Colonic mucosa (tissue), 4 donors: ENCODE measurements around the gene DPH1. TPM values are rescaled to one million over a fixed set of nuclear protein-coding genes. Genes with fewer than 3 reads are reported as not detected.
A peak's percentile ranks its signal among the peaks of the same experiment; 100 is the strongest.

Experiments used
- DNase-seq: peaks from one replicate; pipeline ENCODE4 v3.0.0-alpha.2; 2020
- H3K27ac ChIP-seq: fragments of 200-600 bp; one replicate; pipeline ENCODE4 v1.8.0; 2021
- H3K27me3 ChIP-seq: fragments of 200-600 bp; one replicate; pipeline ENCODE4 v1.8.0; 2021
- H3K36me3 ChIP-seq: fragments of 200-600 bp; one replicate; pipeline ENCODE4 v1.8.0; 2021
- H3K4me1 ChIP-seq: fragments of 200-600 bp; one replicate; pipeline ENCODE4 v1.8.0; 2021; ENCODE audit warnings: mild to moderate bottlenecking
- H3K4me3 ChIP-seq: fragments of 200-600 bp; one replicate; pipeline ENCODE4 v1.8.0; 2021
- H3K9ac ChIP-seq, 2 donors: one replicate each; pipeline ENCODE4 v1.7.0; 2013; ENCODE audit warnings: control low read depth in 2 of 2, low read depth in 2 of 2, low read length in 2 of 2
- H3K9me3 ChIP-seq: fragments of 200-600 bp; one replicate; pipeline ENCODE4 v1.8.0; 2021
- intact Hi-C: fragments of 100-400 bp; cut with DNase I; formaldehyde crosslinking; loops from one replicate; pipeline ENCODE4 v1.14.1; 2022
- total RNA-seq, 2 donors: library from RNA; stranded (reverse); fragmentation: NEBNext Ultra II Directional in 1 of 2; extraction: Animal tissue kit (Norgen Biotek cat#: 25700) in 1 of 2; gene quantifications; one replicate each; pipeline ENCODE4 v1.2.1, GENCODE V29; 2021
- TF ChIP-seq, protein P1 (sequence below): fragments of 200-600 bp; IDR thresholded peaks from one replicate; pipeline ENCODE4 v1.8.0; 2022; ENCODE audit warnings: antibody characterized with exemption, mild to moderate bottlenecking
- donor health status: healthy.
- donor health status: DM: no; HTN: no; CAD: no.
- donor health status: DM: no; HTN: no; CAD: no.

The DPH1 gene
- total RNA-seq, 2 donors from 2014 or later, result 22.7 to 34.4 TPM

- H3K4me3 ChIP-seq, result peak within 1 kb of the TSS; percentile 50
- peaks cover 52% of the 10 kb centered on the region for H3K27me3 ChIP-seq
- H3K9me3 ChIP-seq, result no peaks in the 10 kb centered on the region
- DNase-seq, result peak; percentile 62
- intact Hi-C loops, result loop anchor here (5.0 kb wide), 1 partner anchor 118 kb away; no protein-coding TSS in a partner anchor
- H3K4me1 ChIP-seq, result peaks cover 7% of the 10 kb centered on the region
- H3K27ac ChIP-seq, result no peak within 1 kb of the TSS
- no peaks in the 10 kb centered on the region for H3K36me3 ChIP-seq
- H3K9ac ChIP-seq, result peak within 1 kb of the TSS in 1 of 2 donors; percentile 35
- TF ChIP-seq, protein P1, sequence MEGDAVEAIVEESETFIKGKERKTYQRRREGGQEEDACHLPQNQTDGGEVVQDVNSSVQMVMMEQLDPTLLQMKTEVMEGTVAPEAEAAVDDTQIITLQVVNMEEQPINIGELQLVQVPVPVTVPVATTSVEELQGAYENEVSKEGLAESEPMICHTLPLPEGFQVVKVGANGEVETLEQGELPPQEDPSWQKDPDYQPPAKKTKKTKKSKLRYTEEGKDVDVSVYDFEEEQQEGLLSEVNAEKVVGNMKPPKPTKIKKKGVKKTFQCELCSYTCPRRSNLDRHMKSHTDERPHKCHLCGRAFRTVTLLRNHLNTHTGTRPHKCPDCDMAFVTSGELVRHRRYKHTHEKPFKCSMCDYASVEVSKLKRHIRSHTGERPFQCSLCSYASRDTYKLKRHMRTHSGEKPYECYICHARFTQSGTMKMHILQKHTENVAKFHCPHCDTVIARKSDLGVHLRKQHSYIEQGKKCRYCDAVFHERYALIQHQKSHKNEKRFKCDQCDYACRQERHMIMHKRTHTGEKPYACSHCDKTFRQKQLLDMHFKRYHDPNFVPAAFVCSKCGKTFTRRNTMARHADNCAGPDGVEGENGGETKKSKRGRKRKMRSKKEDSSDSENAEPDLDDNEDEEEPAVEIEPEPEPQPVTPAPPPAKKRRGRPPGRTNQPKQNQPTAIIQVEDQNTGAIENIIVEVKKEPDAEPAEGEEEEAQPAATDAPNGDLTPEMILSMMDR, result no peak
Observed at GRCh38 chr17:2025220-2025621, 4.7 kb upstream of the DPH1 start, which contains the start of gene RTN4RL1. Gene RTN4RL1, minus strand, starts transcription at chr17:2025334. Its CDS starts 469 bp downstream, at chr17:2024865.

- no peaks in the 10 kb centered on the region for H3K9me3 ChIP-seq
- TF ChIP-seq, protein P1, result peak; percentile 45
- no peaks in the 10 kb centered on the region for H3K36me3 ChIP-seq
- DNase-seq, result peak; percentile 76
- H3K27me3 ChIP-seq, result peaks cover 52% of the 10 kb centered on the region
- H3K27ac ChIP-seq, result no peak overlapping the region
- peak overlapping the region in 1 of 2 donors; percentile 35 for H3K9ac ChIP-seq
- H3K4me1 ChIP-seq, result peaks cover 8% of the 10 kb centered on the region
- peak overlapping the region; percentile 50 for H3K4me3 ChIP-seq
- intact Hi-C loops, result loop anchor here (5.0 kb wide), 1 partner anchor 118 kb away; no protein-coding TSS in a partner anchor
Observed at GRCh38 chr17:2025622-2026309, 4.2 kb upstream of the DPH1 start.

GRCh38 chr17:2027528-2028233 lies 2.3 kb upstream of the DPH1 start:
- H3K4me1 ChIP-seq, result peaks cover 15% of the 10 kb centered on the region
- no peaks in the 10 kb centered on the region for H3K36me3 ChIP-seq

GRCh38 chr17:2028234-2028614 lies 1.7 kb upstream of the DPH1 start:
- H3K27me3 ChIP-seq, result peaks cover 43% of the 10 kb centered on the region
- no peak overlapping the region for H3K27ac ChIP-seq
- H3K36me3 ChIP-seq, result no peaks in the 10 kb centered on the region
- TF ChIP-seq, protein P1, result no peak
- H3K4me1 ChIP-seq, result peaks cover 15% of the 10 kb centered on the region
- intact Hi-C loops, result loop anchor here (5.0 kb wide), 1 partner anchor 121 kb away; no protein-coding TSS in a partner anchor
- H3K9me3 ChIP-seq, result no peaks in the 10 kb centered on the region
- H3K4me3 ChIP-seq, result no peak overlapping the region
- DNase-seq, result no peak
- H3K9ac ChIP-seq, result no peak overlapping the region

More at GRCh38 chr17:2027528-2028233, 2.3 kb upstream of the DPH1 start:
- TF ChIP-seq, protein P1, result no peak
- no peak overlapping the region for H3K4me3 ChIP-seq
- H3K27ac ChIP-seq, result no peak overlapping the region
- intact Hi-C loops, result loop anchor here (5.0 kb wide), 1 partner anchor 120 kb away; no protein-coding TSS in a partner anchor
- no peak overlapping the region for H3K9ac ChIP-seq
- H3K27me3 ChIP-seq, result peaks cover 49% of the 10 kb centered on the region
- DNase-seq, result no peak
- no peaks in the 10 kb centered on the region for H3K9me3 ChIP-seq

DNA sequence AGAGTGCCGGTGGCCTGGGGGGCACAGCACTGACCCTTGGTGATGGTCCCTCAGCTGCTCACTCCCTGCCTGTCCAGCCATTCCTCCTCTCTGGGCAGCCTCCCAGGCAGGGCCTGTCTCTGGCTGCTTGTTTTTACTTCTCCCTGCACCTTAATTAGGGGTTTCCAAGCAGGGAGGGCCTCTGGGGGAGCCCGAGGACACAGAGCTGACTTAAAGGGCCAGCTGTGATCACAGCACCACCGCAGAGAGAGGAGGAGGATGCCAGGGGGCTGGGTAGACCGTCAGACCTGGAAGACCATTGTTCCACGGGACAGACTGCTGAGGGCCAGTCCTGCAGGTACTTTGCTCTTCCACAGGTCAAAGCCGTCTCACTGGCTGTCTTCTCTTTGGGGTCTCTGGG lies 1.2 kb upstream of the DPH1 start:
- H3K4me3 ChIP-seq, result no peak overlapping the region
- peaks cover 15% of the 10 kb centered on the region for H3K4me1 ChIP-seq
- H3K36me3 ChIP-seq, result no peaks in the 10 kb centered on the region
- peaks cover 40% of the 10 kb centered on the region for H3K27me3 ChIP-seq
- TF ChIP-seq, protein P1, result no peak
- no peak overlapping the region for H3K9ac ChIP-seq
- H3K27ac ChIP-seq, result no peak overlapping the region
- intact Hi-C loops, result loop anchor here (5.0 kb wide), 1 partner anchor 121 kb away; no protein-coding TSS in a partner anchor
- H3K9me3 ChIP-seq, result no peaks in the 10 kb centered on the region
- DNase-seq, result no peak
